Colon (tissue), 2 donors: ENCODE results near the gene GRB10.
"Not testable (repeated sequence)": the region's sequence is repeated elsewhere in the genome, so short reads cannot be mapped to it uniquely, and the experiment has no call there.

Experiments used
- FAIRE-seq: peaks from 2 replicates; lab custom pipeline; 2012; peaks lifted over from hg19 to GRCh38; lab: Jason Lieb, UNC
- donor health status: control.
- donor health status: control.

The GRB10 gene

GRCh38 chr7:50778189-50778588 lies 4.5 kb downstream of the GRB10 start:
- FAIRE-seq, result no peak

GRCh38 chr7:50775836-50776235 lies 6.9 kb downstream of the GRB10 start:
- FAIRE-seq, result no peak

GRCh38 chr7:50775231-50775630 lies 7.5 kb downstream of the GRB10 start:
- FAIRE-seq, result no peak

GRCh38 chr7:50774319-50774718 lies 8.4 kb downstream of the GRB10 start:
- FAIRE-seq, result no peak

GRCh38 chr7:50773071-50773470 lies 9.6 kb downstream of the GRB10 start:
- not testable (repeated sequence) for FAIRE-seq

- no peak for FAIRE-seq
Measured at GRCh38 chr7:50771120-50772002, 11.3 kb downstream of the GRB10 start.

GRCh38 chr7:50768485-50769474 lies 13.9 kb downstream of the GRB10 start:
- FAIRE-seq, result no peak

GRCh38 chr7:50766849-50767207 lies 15.9 kb downstream of the GRB10 start:
- no peak for FAIRE-seq

GRCh38 chr7:50766106-50766848 lies 16.4 kb downstream of the GRB10 start:
- no peak for FAIRE-seq

- FAIRE-seq, result no peak
Measured at GRCh38 chr7:50762337-50762736, 20.4 kb downstream of the GRB10 start.

GRCh38 chr7:50761713-50762112 lies 21.0 kb downstream of the GRB10 start:
- no peak for FAIRE-seq

GRCh38 chr7:50757703-50758390 lies 24.8 kb downstream of the GRB10 start:
- no peak for FAIRE-seq

GRCh38 chr7:50756180-50756579 lies 26.5 kb downstream of the GRB10 start:
- no peak for FAIRE-seq

- FAIRE-seq, result no peak
Measured at GRCh38 chr7:50754684-50755083, 28.0 kb downstream of the GRB10 start.

- no peak for FAIRE-seq
Measured at GRCh38 chr7:50754241-50754640, 28.5 kb downstream of the GRB10 start.

GRCh38 chr7:50752422-50752821 lies 30.3 kb downstream of the GRB10 start:
- no peak for FAIRE-seq

GRCh38 chr7:50751146-50751545 lies 31.6 kb downstream of the GRB10 start:
- FAIRE-seq, result no peak

- no peak for FAIRE-seq
Measured at GRCh38 chr7:50749896-50750295, 32.8 kb downstream of the GRB10 start.

GRCh38 chr7:50748472-50748871 lies 34.2 kb downstream of the GRB10 start:
- FAIRE-seq, result no peak

GRCh38 chr7:50745835-50746234 lies 36.9 kb downstream of the GRB10 start:
- FAIRE-seq, result no peak

- FAIRE-seq, result no peak
Measured at GRCh38 chr7:50745336-50745735, 37.4 kb downstream of the GRB10 start.

- no peak for FAIRE-seq
Measured at GRCh38 chr7:50743893-50744292, 38.8 kb downstream of the GRB10 start.
